Measurements from ENCODE around the gene ENTPD8.
A peak's percentile ranks its signal among the peaks of the same experiment; 100 is the strongest.

ENTPD8 gene

DNA sequence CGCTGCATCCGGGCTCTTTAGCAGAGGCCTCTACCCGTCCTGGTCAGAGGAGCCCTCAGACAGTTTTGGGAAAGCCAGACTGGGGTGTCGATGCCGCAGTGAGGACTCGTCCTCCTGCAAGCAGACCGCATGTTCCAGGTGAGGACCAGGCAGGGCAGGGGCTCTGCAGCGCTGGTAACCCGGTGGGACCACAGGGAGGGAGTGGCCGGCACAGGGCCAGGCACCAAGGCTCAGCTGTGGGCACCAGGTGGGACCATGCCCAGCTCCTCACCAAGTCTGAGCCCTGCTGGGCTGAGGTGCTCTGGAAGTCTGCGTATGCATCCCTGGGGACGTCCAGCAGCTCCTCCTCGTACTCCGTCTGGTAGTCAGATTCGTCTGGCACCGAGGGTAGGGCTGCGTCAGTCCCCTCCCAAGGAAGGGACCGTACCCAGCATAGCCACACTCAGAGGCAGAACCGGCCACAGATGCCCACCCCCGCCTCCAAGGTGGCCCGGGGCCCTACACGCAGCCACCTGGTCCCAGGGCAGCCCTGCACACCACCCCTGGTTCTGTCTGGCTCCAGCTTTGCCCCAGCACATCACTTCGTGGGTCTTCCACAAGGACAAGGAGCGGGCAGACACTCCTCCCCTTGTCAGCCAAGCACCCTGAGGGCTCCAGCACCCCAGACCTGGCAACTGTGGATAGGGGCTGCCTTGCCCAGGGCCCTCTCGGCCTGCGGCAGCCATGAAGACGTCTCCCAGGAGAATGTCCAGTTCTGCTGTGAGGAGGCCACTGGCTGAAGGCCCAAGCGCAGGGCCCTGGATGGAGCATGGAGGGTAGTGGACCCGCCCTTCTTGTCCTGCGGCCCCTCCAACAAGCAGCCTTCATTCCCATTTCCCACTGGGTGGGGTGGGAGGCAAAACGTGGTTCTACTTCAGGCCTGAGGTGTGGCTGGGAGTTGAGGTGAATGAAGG is 19.5 kb upstream of the ENTPD8 start:
- H3K4me3 ChIP-seq (ENCODE audit: low read length) = no peak overlapping the region
- H3K4me1 ChIP-seq (ENCODE audit: insufficient read depth, low read length) = peaks cover 3% of the 10 kb centered on the region; the same call in 1 of the 2 replicates
- H3K27ac ChIP-seq (ENCODE audit: low read length) = no peak overlapping the region
- H3K9ac ChIP-seq (ENCODE audit: low read depth, low read length) = no peak overlapping the region
- H3K27me3 ChIP-seq (ENCODE audit: insufficient read depth, low read length) = peaks cover 28% of the 10 kb centered on the region
- no peaks in the 10 kb centered on the region for H3K9me3 ChIP-seq (ENCODE audit: insufficient read depth, low read depth, low read length)
- H3K36me3 ChIP-seq (ENCODE audit: insufficient read depth, low read depth, low read length) = 0 out of 2 replicates have a peak, but pooled peaks cover 9% of the 10 kb centered on the region

DNA sequence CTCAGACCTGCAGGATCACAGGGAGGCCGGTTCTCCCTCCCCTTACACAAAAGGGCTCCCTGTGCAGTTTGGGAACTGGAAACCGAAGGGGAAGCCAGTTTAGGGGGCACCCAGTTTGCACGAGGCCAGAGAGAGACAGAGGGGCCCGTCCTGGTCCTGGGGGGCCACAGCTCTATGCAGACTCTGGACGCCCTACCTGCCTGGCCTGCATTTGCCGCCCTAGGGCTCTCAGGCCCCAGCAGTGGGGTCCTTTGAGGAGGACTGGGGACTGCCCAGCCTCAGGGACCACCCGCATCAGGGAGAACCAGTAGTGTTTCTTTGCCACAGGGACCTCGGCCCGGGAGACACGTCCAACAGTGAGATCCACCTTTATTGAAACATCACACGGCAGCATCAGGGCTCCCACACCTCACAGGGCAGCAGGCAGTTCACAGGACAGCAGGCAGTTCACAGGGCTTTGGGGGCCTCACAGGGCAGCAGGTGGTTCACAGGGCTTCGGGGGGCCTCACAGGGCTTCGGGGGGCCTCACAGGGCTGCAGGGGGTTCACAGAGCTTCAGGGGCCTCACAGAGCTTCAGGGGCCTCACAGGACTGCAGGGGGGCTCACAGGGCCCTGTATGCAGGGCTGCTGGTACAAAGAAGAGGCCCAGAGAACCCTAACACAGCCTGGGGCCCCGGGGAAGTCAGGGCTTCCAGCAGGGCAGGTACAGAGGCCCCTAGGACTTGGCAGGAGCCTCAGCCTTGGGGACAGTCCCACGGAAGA is 18.6 kb upstream of the ENTPD8 start:
- Histone ChIP-seq H3K27ac (ENCODE audit: low read length) (no peak overlapping the region), H3K9ac (ENCODE audit: low read depth, low read length) (no peak overlapping the region), H3K36me3 (ENCODE audit: insufficient read depth, low read depth, low read length) (0 out of 2 replicates have a peak, but pooled peaks cover 9% of the 10 kb centered on the region), H3K9me3 (ENCODE audit: insufficient read depth, low read depth, low read length) (no peaks in the 10 kb centered on the region), H3K27me3 (ENCODE audit: insufficient read depth, low read length) (peaks cover 28% of the 10 kb centered on the region), H3K4me3 (ENCODE audit: low read length) (peak overlapping the region; percentile 38; the same call in 1 of the 2 replicates), H3K4me1 (ENCODE audit: insufficient read depth, low read length) (peaks cover 4% of the 10 kb centered on the region; the same call in 1 of the 2 replicates)

DNA sequence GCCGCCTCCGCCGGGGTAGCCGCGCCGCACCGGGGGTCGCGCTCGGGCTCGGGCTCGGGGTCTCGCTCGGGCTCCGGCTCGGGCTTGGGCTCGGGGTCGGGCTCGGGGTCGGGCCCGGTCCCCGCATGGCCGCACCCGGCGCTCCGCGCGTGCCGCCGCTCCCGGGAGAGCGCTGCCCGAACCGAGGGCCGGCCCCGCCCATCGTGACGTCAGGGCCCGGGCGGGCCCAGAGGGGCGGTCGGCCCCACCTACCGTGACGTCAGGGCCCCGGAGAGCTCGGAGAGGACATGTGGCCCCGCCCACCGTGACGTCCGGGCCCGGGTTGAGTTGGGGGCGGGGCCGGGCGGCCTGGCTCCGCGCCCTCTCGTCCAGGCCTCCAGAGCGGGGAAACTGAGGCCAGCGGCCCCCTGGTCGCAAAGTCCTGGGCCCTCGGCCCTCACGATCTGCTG is 18.0 kb upstream of the ENTPD8 start, which contains the start of gene NSMF:
TSS of gene NSMF (minus strand) at position 183 of the 449 bp plus-strand sequence. CDS start 232 bp downstream, outside the sequence.
- Histone ChIP-seq H3K36me3 (ENCODE audit: insufficient read depth, low read depth, low read length) (0 out of 2 replicates have a peak, but pooled peaks cover 9% of the 10 kb centered on the region), H3K9ac (ENCODE audit: low read depth, low read length) (peak within 1 kb of the TSS; percentile 41; the same call in 1 of the 2 replicates), H3K27me3 (ENCODE audit: insufficient read depth, low read length) (peaks cover 28% of the 10 kb centered on the region), H3K27ac (ENCODE audit: low read length) (no peak within 1 kb of the TSS), H3K4me1 (ENCODE audit: insufficient read depth, low read length) (peaks cover 10% of the 10 kb centered on the region), H3K4me3 (ENCODE audit: low read length) (peak within 1 kb of the TSS; percentile 64), H3K9me3 (ENCODE audit: insufficient read depth, low read depth, low read length) (no peaks in the 10 kb centered on the region)

DNA sequence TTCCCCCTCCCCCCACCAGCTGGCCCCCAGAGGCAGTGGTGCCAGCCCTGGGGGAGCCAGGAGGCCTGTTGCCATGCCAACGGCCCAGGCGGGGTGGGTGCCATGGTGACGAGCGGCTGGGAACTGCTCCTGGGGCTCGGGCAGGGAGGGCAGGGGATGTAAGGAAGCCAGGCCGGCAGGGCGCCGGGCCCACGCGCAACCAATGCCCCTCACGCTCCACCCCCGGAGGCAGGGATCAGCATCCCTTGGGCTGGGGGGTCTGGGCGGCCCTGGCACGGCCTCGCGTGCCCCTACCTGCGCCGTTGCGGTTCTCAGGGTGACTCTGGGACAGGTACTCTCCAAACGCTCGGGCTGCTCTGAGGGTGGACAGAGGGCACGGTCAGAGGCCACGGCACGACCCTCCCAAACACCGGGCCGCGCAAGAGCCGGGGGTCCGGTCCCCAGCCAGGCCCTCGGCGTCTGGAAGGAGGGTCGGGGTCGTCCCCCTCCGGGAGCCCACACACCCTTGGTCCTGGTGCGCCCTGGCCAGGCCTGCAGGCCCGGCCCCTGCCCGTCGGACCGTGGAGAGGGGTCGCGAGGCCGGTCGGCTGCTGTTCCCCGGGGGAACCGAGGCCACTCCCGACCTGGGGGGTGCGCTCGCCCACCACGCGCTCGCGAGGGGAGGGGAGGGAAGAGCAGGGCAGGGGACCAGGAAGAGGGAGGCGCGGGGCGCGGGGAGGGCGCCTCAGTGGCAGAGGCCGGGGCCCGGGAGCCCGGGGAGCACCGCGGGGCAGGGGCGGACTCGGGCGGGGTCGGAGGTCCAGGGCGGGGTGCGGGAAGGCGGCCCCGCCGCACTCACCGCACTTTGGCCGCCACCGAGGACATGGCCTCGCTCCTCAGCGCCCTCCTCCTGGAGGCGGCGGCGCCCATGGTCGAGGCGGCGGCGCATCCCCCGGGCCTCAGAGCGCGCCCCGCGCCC is 17.3 kb upstream of the ENTPD8 start:
- Histone ChIP-seq H3K36me3 (ENCODE audit: insufficient read depth, low read depth, low read length) (0 out of 2 replicates have a peak, but pooled peaks cover 9% of the 10 kb centered on the region), H3K9me3 (ENCODE audit: insufficient read depth, low read depth, low read length) (no peaks in the 10 kb centered on the region), H3K27me3 (ENCODE audit: insufficient read depth, low read length) (peaks cover 28% of the 10 kb centered on the region), H3K4me3 (ENCODE audit: low read length) (peak overlapping the region; percentile 64), H3K4me1 (ENCODE audit: insufficient read depth, low read length) (peaks cover 10% of the 10 kb centered on the region), H3K27ac (ENCODE audit: low read length) (no peak overlapping the region), H3K9ac (ENCODE audit: low read depth, low read length) (peak overlapping the region; percentile 41; the same call in 1 of the 2 replicates)

DNA sequence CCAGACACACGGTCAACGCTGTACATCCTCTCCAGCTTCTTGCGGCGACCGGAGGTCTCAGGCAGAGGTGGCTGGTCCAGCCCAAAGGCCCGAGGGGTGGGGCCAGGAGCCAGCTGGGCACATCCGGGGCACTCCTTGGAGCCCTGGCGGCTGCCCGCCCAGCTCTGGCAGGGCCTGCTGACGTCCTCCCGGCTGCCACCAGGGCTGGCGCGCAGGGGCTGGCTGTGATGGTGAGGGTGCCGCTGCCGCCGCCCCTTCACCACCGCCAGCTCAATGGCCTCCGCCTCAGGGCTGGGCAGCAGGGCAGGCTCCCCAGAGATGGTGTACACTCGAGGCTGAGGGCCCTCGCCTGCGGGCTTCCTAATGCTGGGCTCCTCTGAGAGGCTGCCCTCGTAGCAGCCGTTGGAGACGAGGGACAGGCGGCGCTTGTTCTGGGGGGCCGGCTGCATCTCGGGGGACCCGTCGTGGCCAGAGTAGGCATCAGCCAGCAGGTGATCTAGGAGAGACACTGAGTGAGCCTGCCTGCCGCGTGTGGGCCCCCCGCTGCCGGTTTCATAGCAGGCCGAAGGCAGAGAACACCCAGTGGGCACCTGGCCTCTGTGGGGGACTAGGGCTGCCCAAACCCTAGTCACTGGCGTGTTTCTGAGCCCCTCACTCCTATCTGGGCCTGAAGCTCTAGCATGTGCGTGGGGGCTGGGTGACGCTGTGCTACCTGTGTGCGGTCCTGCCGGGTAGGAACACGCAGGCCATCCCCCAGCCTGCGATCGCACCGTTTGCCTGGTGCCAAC is 16.4 kb upstream of the ENTPD8 start:
- no peak overlapping the region for H3K27ac ChIP-seq (ENCODE audit: low read length)
- H3K27me3 ChIP-seq (ENCODE audit: insufficient read depth, low read length) = peaks cover 23% of the 10 kb centered on the region
- no peak overlapping the region for H3K9ac ChIP-seq (ENCODE audit: low read depth, low read length)
- peak overlapping the region; percentile 64; the same call in 1 of the 2 replicates for H3K4me3 ChIP-seq (ENCODE audit: low read length)
- H3K9me3 ChIP-seq (ENCODE audit: insufficient read depth, low read depth, low read length) = no peaks in the 10 kb centered on the region
- H3K4me1 ChIP-seq (ENCODE audit: insufficient read depth, low read length) = peaks cover 10% of the 10 kb centered on the region
- H3K36me3 ChIP-seq (ENCODE audit: insufficient read depth, low read depth, low read length) = 0 out of 2 replicates have a peak, but pooled peaks cover 9% of the 10 kb centered on the region

DNA sequence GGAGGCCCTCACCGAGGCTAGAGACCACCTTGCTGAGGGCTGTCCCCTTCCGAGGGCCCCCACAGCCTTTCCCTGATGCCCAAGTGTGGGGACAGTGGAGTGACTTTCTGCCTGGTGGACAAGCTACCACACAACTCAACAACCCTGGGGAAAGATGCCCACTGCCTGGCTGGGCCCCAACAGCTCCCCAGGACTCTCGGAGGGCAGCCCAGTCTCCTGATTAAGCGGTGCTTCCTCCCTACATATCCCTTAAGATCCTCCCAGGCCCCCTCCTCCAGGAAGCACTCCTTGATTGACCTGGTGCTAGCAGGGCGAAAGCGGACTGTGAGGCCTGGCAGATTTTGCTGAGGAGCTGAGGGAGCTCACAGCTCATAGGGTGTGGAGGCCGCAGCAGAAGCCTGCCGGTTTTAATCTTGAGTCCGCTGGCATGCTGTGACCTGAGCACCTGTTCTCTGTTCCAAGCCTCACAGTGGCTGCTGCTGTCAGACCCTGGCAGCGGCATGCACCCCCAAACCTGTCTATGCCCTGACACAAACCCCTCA is 15.8 kb upstream of the ENTPD8 start:
- Histone ChIP-seq H3K9ac (ENCODE audit: low read depth, low read length) (no peak overlapping the region), H3K9me3 (ENCODE audit: insufficient read depth, low read depth, low read length) (no peaks in the 10 kb centered on the region), H3K4me1 (ENCODE audit: insufficient read depth, low read length) (peaks cover 10% of the 10 kb centered on the region)

DNA sequence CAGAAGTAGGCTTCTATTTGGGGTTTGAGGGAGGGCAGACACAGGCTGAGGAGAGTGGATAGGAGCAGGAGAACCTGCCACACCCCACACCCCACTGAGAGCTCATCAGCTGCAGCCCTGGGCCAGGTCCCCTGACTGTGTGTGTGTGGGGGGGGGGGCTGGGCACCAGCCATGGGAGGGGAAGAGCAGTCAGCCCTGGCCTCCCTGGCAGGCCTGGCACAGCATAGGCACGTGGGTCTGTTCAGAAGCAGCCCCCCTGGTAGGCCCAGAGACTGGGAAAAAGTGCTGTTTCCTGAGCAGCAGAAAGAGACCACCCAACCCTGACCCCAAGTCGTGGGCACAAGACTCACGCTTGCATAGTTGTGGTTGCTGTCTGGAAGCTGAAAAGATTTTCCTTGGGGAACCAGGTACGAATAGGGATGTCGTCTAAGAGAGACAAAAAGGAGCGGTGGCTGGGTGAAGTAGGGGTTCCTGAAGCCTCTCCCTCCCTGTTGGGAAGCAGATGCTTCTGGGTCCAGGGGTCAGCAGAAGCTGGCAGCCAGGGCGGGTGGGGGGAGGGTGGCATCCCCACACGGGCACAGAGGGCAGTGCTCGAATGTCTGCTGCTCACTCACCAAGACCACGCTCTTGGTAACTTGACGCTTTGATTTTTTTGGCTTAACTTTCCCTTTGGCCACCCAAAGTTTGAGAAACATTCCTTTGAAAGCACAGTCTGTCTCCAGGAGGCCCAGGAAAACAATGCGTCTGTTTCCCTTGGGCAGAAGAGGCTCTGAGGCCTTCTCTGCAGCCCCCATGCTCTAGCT is 15.1 kb upstream of the ENTPD8 start:
- no peak overlapping the region for H3K4me3 ChIP-seq (ENCODE audit: low read length)

More for the DNA sequence above, 15.8 kb upstream of the ENTPD8 start:
- H3K4me3 ChIP-seq (ENCODE audit: low read length) = no peak overlapping the region
- H3K27ac ChIP-seq (ENCODE audit: low read length) = no peak overlapping the region
- 0 out of 2 replicates have a peak, but pooled peaks cover 9% of the 10 kb centered on the region for H3K36me3 ChIP-seq (ENCODE audit: insufficient read depth, low read depth, low read length)
- peaks cover 16% of the 10 kb centered on the region for H3K27me3 ChIP-seq (ENCODE audit: insufficient read depth, low read length)

DNA sequence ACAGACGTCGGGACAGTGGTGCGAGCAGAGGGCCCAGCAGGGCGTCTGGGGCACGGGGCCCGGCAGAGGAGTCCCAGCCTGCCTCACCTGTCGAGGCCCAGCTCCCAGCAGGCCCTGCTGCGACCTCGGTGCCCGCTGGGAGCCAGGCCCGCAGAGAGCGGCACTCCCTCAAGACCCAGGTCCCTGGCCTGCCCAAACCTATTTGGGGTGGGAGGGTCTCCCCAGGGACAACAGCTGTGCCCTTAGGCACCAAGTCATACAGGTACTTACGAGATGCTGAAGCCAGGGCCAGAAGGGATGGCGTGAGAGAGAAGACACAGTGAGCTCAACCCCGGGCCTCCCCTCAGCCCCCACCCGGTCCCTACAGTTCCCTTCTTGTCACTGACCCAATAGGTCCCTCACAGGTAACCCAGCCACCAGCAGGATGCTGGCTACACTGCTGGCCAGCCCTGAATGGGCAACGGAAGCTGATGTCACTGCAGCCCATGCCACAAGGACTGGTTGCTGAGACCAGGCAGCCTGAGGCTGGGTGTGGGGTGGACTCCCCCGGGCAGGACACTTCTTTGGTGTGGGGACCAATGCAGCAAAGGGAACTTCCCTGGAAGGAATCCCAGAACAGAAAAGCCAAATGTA is 14.3 kb upstream of the ENTPD8 start:
- Histone ChIP-seq H3K9me3 (ENCODE audit: insufficient read depth, low read depth, low read length) (no peaks in the 10 kb centered on the region), H3K4me1 (ENCODE audit: insufficient read depth, low read length) (peaks cover 10% of the 10 kb centered on the region), H3K27me3 (ENCODE audit: insufficient read depth, low read length) (peaks cover 4% of the 10 kb centered on the region), H3K27ac (ENCODE audit: low read length) (no peak overlapping the region), H3K4me3 (ENCODE audit: low read length) (no peak overlapping the region), H3K9ac (ENCODE audit: low read depth, low read length) (no peak overlapping the region), H3K36me3 (ENCODE audit: insufficient read depth, low read depth, low read length) (0 out of 2 replicates have a peak, but pooled peaks cover 9% of the 10 kb centered on the region)

More for the DNA sequence above, 15.1 kb upstream of the ENTPD8 start:
- Histone ChIP-seq H3K4me1 (ENCODE audit: insufficient read depth, low read length) (peaks cover 10% of the 10 kb centered on the region), H3K36me3 (ENCODE audit: insufficient read depth, low read depth, low read length) (0 out of 2 replicates have a peak, but pooled peaks cover 9% of the 10 kb centered on the region), H3K9me3 (ENCODE audit: insufficient read depth, low read depth, low read length) (no peaks in the 10 kb centered on the region), H3K27me3 (ENCODE audit: insufficient read depth, low read length) (peaks cover 12% of the 10 kb centered on the region), H3K27ac (ENCODE audit: low read length) (no peak overlapping the region), H3K9ac (ENCODE audit: low read depth, low read length) (no peak overlapping the region)

Data from iPS-20b (cell line).